TTC549 (cell line): ENCODE data around the gene HMGB4.

Experiments used
- FAIRE-seq: peaks from 2 replicates; lab custom pipeline; 2012; peaks lifted over from hg19 to GRCh38; lab: Jason Lieb, UNC

Gene HMGB4, protein sequence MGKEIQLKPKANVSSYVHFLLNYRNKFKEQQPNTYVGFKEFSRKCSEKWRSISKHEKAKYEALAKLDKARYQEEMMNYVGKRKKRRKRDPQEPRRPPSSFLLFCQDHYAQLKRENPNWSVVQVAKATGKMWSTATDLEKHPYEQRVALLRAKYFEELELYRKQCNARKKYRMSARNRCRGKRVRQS

DNA sequence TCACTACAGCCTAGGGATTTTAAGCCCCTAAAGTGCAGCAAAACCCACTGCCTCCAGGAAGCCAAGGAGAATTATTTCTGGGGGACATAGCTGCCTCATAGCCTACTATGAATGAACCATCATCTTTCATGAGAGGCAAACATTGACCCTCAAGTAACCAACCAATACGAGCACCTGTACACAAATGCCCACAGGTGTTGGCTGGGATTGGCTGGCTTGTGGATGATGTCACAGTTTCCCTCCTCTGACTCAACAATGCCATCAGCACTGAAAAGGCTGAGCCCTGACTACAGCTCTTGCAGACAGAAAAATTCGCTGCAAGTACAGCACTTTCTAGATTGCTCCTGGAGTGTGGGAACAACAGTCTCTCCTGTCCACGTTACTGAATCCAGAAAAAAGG is at the start of gene HMGB4:
TSS of gene HMGB4 (plus strand) at position 301 of the 400 bp plus-strand sequence. CDS start 113 bp downstream, outside the sequence.
- FAIRE-seq = no peak

DNA sequence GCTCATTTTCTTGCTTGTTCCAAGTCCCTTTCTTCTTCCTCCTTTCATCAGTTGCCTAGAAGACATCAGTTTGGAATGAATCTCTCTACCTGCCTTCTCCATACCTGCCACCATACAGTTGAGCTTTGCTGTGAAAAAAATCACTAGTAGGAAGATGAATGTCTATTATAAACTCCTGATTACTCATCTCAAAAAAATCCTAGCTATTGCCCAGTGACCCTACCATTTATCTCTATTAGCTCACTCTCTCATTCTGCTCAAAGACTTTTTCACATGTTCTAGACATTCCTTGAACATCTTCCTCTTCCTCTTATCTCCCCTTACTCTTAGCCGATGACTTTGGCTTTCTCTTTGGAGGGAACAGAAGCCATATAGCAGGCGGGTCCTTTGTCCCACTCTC is 49.7 kb upstream of the HMGB4 start:
- no peak for FAIRE-seq

- FAIRE-seq = no peak
Observed at GRCh38 chr1:33815061-33815460, 48.8 kb upstream of the HMGB4 start.

- FAIRE-seq = no peak
Observed at GRCh38 chr1:33818071-33818470, 45.8 kb upstream of the HMGB4 start.

GRCh38 chr1:33819290-33819912 is 44.5 kb upstream of the HMGB4 start:
- no peak for FAIRE-seq

DNA sequence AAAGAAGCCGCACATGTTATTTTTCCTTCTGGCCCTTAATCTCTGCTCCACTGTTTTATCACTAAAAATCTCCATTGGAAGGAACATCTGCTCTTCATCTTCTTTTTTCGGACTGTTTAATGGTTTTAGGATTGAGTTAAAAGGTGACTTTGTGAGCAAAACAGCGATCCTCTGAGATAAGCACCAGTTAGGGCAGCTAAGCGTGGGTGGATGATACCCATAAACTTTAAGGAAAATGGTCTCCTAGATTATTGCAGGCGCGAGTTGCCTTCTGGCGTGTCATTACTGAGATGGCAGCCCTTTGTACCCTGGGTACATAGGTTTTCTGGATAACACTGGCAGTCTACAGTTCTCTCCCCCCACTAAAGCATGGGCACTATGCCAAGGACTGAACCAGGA is 44.0 kb upstream of the HMGB4 start:
- FAIRE-seq = no peak

DNA sequence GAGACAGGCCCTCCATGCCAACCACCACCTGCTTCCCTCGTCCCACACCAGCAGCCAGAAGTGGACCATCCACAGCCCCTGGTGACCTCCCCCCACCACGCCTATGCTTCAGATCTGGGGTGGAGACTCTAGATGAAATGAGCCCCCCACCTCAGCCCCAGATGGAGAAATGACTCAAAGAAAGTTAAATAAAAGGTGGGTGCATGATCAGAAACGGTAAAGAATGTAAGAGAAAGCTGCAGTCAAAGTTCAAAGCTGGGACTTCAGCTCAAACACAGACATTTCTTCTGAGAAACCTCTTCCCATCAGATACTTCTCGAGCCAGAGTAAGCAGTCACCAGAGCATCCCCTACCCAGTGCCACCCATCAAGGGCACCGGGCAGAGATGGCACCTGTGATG is 43.1 kb upstream of the HMGB4 start:
- FAIRE-seq = no peak

GRCh38 chr1:33821291-33821690 is 42.6 kb upstream of the HMGB4 start:
- FAIRE-seq = no peak

- FAIRE-seq = no peak
Observed at GRCh38 chr1:33822396-33822795, 41.5 kb upstream of the HMGB4 start.

GRCh38 chr1:33823401-33823800 is 40.5 kb upstream of the HMGB4 start:
- FAIRE-seq = no peak

DNA sequence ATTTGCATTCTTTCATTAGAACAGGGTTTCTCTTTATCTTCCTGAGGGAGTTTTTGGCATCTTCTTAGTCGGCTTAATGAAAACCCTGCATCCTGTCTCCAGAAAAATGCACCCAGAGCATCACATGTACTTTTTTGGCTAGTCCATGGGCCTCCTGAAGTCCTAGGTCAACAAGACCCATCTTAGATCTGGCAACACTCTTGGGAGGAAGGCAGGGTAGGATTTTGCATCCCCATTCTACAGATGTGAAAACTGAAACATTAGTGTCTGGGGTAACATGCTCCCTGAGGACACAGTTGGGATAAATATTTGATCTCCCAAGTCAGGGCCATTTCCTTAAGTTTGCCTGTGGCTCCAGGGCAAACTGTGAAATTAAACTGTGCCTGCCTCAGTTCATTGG is 40.0 kb upstream of the HMGB4 start:
- FAIRE-seq = no peak

DNA sequence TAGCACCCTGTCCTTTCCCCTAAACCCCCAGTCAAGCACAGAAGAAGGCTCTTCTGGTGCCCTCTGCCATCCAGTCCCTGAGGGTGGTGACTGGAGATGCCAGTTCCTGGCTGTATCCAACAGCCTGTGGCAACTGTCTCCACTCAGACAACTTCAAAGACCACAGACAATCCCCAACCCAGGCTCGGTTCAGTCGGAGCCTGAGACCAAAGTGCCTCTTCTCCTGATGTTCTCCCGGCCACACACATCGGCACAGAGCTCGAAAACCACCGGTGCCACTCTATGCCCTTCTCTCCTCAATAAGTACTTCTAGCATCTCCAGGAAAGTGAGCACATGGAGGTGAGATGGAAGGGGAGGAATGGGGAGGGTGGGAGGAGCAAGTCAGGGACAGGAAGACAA is 39.6 kb upstream of the HMGB4 start:
- no peak for FAIRE-seq

DNA sequence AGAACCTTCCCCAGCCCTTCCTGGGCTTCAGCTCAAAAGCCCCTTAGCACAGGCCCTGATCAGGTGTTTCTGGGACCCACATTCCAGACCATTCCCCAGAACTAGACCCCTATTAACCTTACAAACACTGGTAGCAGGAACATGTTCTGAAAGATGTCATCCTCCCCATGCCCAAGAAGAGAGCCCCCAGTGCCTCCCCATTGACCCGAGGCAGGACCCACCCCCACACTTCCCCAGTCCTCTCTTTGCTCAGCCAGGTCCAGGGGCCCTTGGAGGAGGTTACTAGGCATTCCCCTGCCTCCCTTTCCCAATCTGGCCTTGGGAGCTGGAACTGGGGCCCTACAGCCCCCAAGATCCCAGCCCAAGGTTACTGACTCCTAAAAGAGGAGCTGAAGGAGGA is 38.9 kb upstream of the HMGB4 start:
- FAIRE-seq = no peak

- no peak for FAIRE-seq
Observed at GRCh38 chr1:33825506-33825905, 38.4 kb upstream of the HMGB4 start.

- FAIRE-seq = no peak
Observed at GRCh38 chr1:33826311-33826710, 37.6 kb upstream of the HMGB4 start.

DNA sequence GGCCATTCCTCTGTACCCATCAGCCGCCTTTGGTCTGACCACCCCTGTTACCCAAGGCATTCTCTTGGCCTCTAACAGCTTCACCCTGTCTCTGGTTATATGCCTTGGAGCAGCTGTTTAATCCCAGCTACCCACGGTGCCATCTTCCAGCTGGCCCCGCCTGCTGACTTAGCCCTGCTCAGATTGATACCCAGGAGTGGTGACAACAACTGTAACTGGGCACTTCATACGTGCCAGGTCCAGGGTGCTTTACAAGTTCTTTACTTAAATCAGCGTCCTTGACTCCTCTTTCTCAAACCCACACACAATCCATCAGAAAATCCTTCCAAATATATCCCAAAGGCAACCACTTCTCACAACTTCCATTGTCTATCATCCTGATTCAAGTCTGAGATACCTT is 37.2 kb upstream of the HMGB4 start:
- FAIRE-seq = no peak

GRCh38 chr1:33828059-33828458 is 35.8 kb upstream of the HMGB4 start:
- FAIRE-seq = no peak

GRCh38 chr1:33828654-33829053 is 35.2 kb upstream of the HMGB4 start:
- no peak for FAIRE-seq

- no peak for FAIRE-seq
Observed at GRCh38 chr1:33836911-33837310, 27.0 kb upstream of the HMGB4 start.

GRCh38 chr1:33837635-33838034 is 26.2 kb upstream of the HMGB4 start:
- no peak for FAIRE-seq

DNA sequence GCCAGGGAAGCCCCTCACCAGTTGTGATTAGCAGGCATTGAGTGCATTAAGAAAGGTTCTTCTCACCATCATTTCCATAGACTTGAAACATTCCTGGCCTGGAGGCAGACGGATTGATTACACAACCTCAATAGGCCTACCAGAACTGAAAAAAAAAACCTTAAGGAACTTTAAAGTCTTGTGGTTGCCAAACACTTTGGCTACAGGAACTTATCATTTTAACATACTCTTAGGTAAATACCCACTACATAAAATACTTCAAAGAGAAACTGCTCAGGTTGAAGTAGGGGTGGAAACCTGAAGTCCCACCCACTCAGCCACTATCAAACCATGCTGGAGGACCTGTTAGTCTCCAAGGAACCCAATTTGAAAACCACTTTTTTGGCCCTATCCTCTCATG is 22.4 kb upstream of the HMGB4 start:
- no peak for FAIRE-seq

GRCh38 chr1:33842348-33842747 is 21.5 kb upstream of the HMGB4 start:
- FAIRE-seq = no peak

GRCh38 chr1:33844166-33844565 is 19.7 kb upstream of the HMGB4 start:
- FAIRE-seq = no peak

DNA sequence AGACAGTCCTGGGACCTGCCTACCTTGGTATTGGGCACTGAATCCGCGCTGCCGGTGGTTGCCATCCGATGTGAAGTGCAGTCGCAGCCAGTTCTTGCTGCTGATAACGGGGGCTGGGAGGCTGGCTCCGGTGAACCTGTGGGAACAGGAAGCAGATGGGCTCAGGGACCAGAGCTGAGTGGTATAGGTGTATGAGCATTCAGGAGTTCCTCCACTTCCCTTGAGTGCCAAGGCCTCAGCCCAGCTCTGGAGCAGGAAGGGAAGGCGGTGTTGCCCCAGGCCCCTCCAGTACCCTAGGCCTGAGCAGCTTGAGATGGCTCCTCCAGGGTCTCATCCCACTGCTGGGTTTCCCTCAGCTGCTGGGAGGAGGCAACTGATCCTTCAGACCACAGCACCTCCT is 17.0 kb upstream of the HMGB4 start:
- no peak for FAIRE-seq
